Measurements from ENCODE around the gene TMC2. TPM values are rescaled to one million over a fixed set of nuclear protein-coding genes. Genes with fewer than 3 reads are reported as not detected.

TMC2 gene
- total RNA-seq, 2 donors from 2014 or later, result 0.24 TPM; not detected in 1

GRCh38 chr20:2625062-2625461 is 88.7 kb downstream of the TMC2 start:
- Mint-ChIP-seq H3K27me3 (ENCODE audit: insufficient read depth) (peaks cover 45% of the 10 kb centered on the region), H3K4me1 (no peaks in the 10 kb centered on the region), H3K36me3 (ENCODE audit: low read depth) (no peaks in the 10 kb centered on the region), H3K4me3 (no peak overlapping the region), H3K27ac (no peak overlapping the region), H3K9me3 (peaks cover 7% of the 10 kb centered on the region)
- Histone ChIP-seq H3K4me1 (ENCODE audit: control insufficient read depth, insufficient read depth, low read length) (no peaks in the 10 kb centered on the region), H3K36me3 (ENCODE audit: control insufficient read depth, insufficient read depth, low read length) (no peaks in the 10 kb centered on the region), H3K9me3 (ENCODE audit: control insufficient read depth, low read length) (peaks cover 8% of the 10 kb centered on the region), H3K4me3 (ENCODE audit: low read length) (no peak overlapping the region), H3K9ac (ENCODE audit: extremely low read depth, low read length, poor library complexity, severe bottlenecking) (no peak overlapping the region), H3K27me3 (ENCODE audit: control insufficient read depth, insufficient read depth, low read length, poor library complexity, severe bottlenecking) (no peaks in the 10 kb centered on the region), H3K27ac (ENCODE audit: low read depth, low read length) (no peak overlapping the region)
- no peak for DNase-seq
- WGBS, 2 experiments (ENCODE audit: insufficient coverage in 1 of 2, insufficient read length in 1 of 2), result 83 to 95% methylated on average over 1 to 2 of the region's 2 CpGs
- TF ChIP-seq, protein P1, sequence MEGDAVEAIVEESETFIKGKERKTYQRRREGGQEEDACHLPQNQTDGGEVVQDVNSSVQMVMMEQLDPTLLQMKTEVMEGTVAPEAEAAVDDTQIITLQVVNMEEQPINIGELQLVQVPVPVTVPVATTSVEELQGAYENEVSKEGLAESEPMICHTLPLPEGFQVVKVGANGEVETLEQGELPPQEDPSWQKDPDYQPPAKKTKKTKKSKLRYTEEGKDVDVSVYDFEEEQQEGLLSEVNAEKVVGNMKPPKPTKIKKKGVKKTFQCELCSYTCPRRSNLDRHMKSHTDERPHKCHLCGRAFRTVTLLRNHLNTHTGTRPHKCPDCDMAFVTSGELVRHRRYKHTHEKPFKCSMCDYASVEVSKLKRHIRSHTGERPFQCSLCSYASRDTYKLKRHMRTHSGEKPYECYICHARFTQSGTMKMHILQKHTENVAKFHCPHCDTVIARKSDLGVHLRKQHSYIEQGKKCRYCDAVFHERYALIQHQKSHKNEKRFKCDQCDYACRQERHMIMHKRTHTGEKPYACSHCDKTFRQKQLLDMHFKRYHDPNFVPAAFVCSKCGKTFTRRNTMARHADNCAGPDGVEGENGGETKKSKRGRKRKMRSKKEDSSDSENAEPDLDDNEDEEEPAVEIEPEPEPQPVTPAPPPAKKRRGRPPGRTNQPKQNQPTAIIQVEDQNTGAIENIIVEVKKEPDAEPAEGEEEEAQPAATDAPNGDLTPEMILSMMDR (conservative IDR thresholded peaks at IDR 0.05), result no peak

GRCh38 chr20:2626853-2627541 is 90.6 kb downstream of the TMC2 start:
- Histone ChIP-seq H3K36me3 (ENCODE audit: control insufficient read depth, insufficient read depth, low read length) (no peaks in the 10 kb centered on the region), H3K27ac (ENCODE audit: low read depth, low read length) (no peak overlapping the region), H3K9me3 (ENCODE audit: control insufficient read depth, low read length) (peaks cover 6% of the 10 kb centered on the region), H3K9ac (ENCODE audit: extremely low read depth, low read length, poor library complexity, severe bottlenecking) (no peak overlapping the region), H3K27me3 (ENCODE audit: control insufficient read depth, insufficient read depth, low read length, poor library complexity, severe bottlenecking) (peaks cover 4% of the 10 kb centered on the region), H3K4me3 (ENCODE audit: low read length) (no peak overlapping the region), H3K4me1 (ENCODE audit: control insufficient read depth, insufficient read depth, low read length) (no peaks in the 10 kb centered on the region)
- no peak overlapping the region for H3K4me3 Mint-ChIP-seq
- H3K27ac Mint-ChIP-seq, result no peak overlapping the region
- no peak for DNase-seq
- TF ChIP-seq, protein P1 (conservative IDR thresholded peaks at IDR 0.05), result no peak
- H3K9me3 Mint-ChIP-seq, result peaks cover 7% of the 10 kb centered on the region
- peaks cover 36% of the 10 kb centered on the region for H3K27me3 Mint-ChIP-seq (ENCODE audit: insufficient read depth)
- 78 to 79% methylated on average over 6 to 9 of the region's 9 CpGs for WGBS, 2 experiments (ENCODE audit: insufficient coverage in 1 of 2, insufficient read length in 1 of 2)
- H3K4me1 Mint-ChIP-seq, result no peaks in the 10 kb centered on the region
- no peaks in the 10 kb centered on the region for H3K36me3 Mint-ChIP-seq (ENCODE audit: low read depth)

GRCh38 chr20:2631228-2631627 is 94.9 kb downstream of the TMC2 start:
- Histone ChIP-seq H3K9ac (ENCODE audit: extremely low read depth, low read length, poor library complexity, severe bottlenecking) (no peak overlapping the region), H3K27me3 (ENCODE audit: control insufficient read depth, insufficient read depth, low read length, poor library complexity, severe bottlenecking) (peaks cover 28% of the 10 kb centered on the region), H3K27ac (ENCODE audit: low read depth, low read length) (no peak overlapping the region), H3K36me3 (ENCODE audit: control insufficient read depth, insufficient read depth, low read length) (no peaks in the 10 kb centered on the region), H3K4me1 (ENCODE audit: control insufficient read depth, insufficient read depth, low read length) (peaks cover 3% of the 10 kb centered on the region), H3K4me3 (ENCODE audit: low read length) (no peak overlapping the region), H3K9me3 (ENCODE audit: control insufficient read depth, low read length) (peaks cover 5% of the 10 kb centered on the region)
- no peak overlapping the region for H3K27ac Mint-ChIP-seq
- H3K4me1 Mint-ChIP-seq, result peaks cover 7% of the 10 kb centered on the region
- H3K36me3 Mint-ChIP-seq (ENCODE audit: low read depth), result no peaks in the 10 kb centered on the region
- TF ChIP-seq, protein P1 (conservative IDR thresholded peaks at IDR 0.05), result peak; percentile 60
- WGBS, 2 experiments (ENCODE audit: insufficient coverage in 1 of 2, insufficient read length in 1 of 2), result 15 to 33% methylated on average over 1 of the region's 1 CpG
- H3K27me3 Mint-ChIP-seq (ENCODE audit: insufficient read depth), result peaks cover 50% of the 10 kb centered on the region
- no peak overlapping the region for H3K4me3 Mint-ChIP-seq
- peaks cover 6% of the 10 kb centered on the region for H3K9me3 Mint-ChIP-seq
- no peak for DNase-seq
